Type B pancreatic cell (in vitro differentiated cells): ENCODE measurements around the gene LIX1. TPM values are rescaled to one million over a fixed set of nuclear protein-coding genes. Genes with fewer than 3 reads are reported as not detected.

Source experiments
- DNase-seq: peaks from one replicate; pipeline ENCODE4 v3.0.0; 2021; ENCODE audit warnings: mixed read lengths; ENCODE audit not compliant: unreplicated experiment; ENCODE audit errors: extremely low spot score
- H3K27ac Mint-ChIP-seq: 2 replicates; pipeline ENCODE4 v1.8.0; 2021; ENCODE audit warnings: mild to moderate bottlenecking, mixed read lengths
- H3K27me3 Mint-ChIP-seq: 2 replicates; pipeline ENCODE4 v1.8.0; 2021; ENCODE audit warnings: mixed read lengths
- H3K36me3 Mint-ChIP-seq: 2 replicates; pipeline ENCODE4 v1.8.0; 2021; ENCODE audit warnings: mixed read lengths
- H3K4me1 Mint-ChIP-seq: one replicate; pipeline ENCODE4 v1.8.0; 2021; ENCODE audit warnings: mixed read lengths; ENCODE audit not compliant: unreplicated experiment
- H3K4me3 Mint-ChIP-seq: 2 replicates; pipeline ENCODE4 v1.8.0; 2021; ENCODE audit warnings: mild to moderate bottlenecking, mixed read lengths
- H3K9me3 Mint-ChIP-seq: 2 replicates; pipeline ENCODE4 v1.8.0; 2021; ENCODE audit warnings: mixed read lengths
- total RNA-seq: library from RNA; stranded (reverse); gene quantifications from 2 replicates; pipeline ENCODE4 v1.2.1, GENCODE V29; 2021; ENCODE audit warnings: low replicate concordance
- TF ChIP-seq, protein P1 (sequence below): fragments of 200-600 bp; sonication (generic); conservative IDR thresholded peaks from 2 replicates; pipeline ENCODE4 v1.5.0; 2021; ENCODE audit warnings: antibody characterized with exemption, mild to moderate bottlenecking

LIX1 gene
- total RNA-seq, 1 donor from 2014 or later: 27.4 TPM

DNA sequence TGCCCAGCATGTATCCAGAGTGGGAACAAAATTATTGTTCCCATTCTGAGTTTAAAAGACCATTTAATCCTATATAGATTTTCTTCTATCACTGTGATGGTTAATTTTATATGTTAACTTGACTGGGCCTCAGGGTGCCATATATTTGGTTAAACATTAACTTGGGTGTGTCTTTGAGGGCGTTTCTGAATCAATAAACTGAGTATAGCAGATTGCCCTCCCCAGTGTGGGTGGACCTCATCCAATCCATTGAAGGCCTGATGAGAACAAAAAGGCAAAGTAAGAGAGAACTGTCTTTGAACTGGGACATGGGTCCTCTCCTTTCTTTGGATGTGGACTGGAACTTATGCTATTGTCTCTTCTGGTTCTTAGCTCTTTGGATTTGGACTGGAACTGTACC lies 23.3 kb upstream of the LIX1 start:
- no peak for DNase-seq
- Mint-ChIP-seq H3K27me3 (no peaks in the 10 kb centered on the region), H3K4me3 (no peak overlapping the region), H3K36me3 (peaks cover 18% of the 10 kb centered on the region), H3K4me1 (peaks cover 9% of the 10 kb centered on the region), H3K27ac (no peak overlapping the region), H3K9me3 (no peaks in the 10 kb centered on the region)
- TF ChIP-seq, protein P1, sequence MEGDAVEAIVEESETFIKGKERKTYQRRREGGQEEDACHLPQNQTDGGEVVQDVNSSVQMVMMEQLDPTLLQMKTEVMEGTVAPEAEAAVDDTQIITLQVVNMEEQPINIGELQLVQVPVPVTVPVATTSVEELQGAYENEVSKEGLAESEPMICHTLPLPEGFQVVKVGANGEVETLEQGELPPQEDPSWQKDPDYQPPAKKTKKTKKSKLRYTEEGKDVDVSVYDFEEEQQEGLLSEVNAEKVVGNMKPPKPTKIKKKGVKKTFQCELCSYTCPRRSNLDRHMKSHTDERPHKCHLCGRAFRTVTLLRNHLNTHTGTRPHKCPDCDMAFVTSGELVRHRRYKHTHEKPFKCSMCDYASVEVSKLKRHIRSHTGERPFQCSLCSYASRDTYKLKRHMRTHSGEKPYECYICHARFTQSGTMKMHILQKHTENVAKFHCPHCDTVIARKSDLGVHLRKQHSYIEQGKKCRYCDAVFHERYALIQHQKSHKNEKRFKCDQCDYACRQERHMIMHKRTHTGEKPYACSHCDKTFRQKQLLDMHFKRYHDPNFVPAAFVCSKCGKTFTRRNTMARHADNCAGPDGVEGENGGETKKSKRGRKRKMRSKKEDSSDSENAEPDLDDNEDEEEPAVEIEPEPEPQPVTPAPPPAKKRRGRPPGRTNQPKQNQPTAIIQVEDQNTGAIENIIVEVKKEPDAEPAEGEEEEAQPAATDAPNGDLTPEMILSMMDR: no peak

DNA sequence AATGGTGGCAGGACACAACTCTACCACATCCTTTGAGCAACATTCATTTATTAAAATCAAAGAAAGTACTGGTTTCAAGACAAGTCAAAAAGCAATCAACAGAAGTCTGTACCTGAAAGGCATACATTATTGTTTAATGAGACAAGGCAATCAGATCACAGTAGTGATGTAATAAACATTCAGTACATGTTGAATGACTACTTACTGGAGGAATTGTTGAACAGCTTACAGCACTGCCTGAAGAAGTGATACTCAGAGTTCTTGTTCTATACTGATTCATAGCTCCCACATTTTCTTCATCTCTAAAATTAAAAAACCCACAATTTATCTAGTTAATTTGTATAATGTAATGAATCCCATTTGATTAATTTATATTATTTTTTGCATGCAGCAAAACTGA lies 22.4 kb upstream of the LIX1 start:
- Mint-ChIP-seq H3K27ac (no peak overlapping the region), H3K4me3 (no peak overlapping the region), H3K36me3 (peaks cover 21% of the 10 kb centered on the region), H3K4me1 (peaks cover 9% of the 10 kb centered on the region), H3K27me3 (no peaks in the 10 kb centered on the region), H3K9me3 (no peaks in the 10 kb centered on the region)
- TF ChIP-seq, protein P1: no peak
- no peak for DNase-seq

DNA sequence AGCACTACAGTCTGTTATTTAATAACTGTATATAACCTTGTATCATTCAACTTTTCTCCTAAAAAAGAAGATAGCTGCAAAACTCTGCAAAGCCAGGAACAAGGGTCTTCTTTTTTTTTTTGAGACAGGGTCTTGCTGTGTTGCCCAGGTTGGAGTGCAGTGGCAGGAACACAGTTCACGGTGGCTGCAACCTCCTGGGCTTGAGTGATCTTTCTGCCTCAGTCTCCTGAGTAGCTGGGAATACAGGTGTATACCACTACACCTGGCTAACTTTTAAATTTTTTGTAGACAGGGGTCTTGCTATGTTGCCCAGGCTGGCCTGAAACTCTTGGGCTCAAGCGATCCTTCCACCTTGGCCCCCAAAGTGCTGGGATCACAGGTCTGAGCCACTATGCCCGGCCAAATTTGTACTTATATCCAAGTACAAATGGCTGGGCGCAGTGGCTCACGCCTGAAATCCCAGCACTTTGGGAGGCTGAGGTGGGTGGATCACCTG lies 21.4 kb upstream of the LIX1 start:
- Mint-ChIP-seq H3K4me3 (no peak overlapping the region), H3K4me1 (peaks cover 9% of the 10 kb centered on the region), H3K27me3 (no peaks in the 10 kb centered on the region), H3K27ac (no peak overlapping the region), H3K9me3 (no peaks in the 10 kb centered on the region), H3K36me3 (peaks cover 23% of the 10 kb centered on the region)
- TF ChIP-seq, protein P1: no peak
- no peak for DNase-seq

DNA sequence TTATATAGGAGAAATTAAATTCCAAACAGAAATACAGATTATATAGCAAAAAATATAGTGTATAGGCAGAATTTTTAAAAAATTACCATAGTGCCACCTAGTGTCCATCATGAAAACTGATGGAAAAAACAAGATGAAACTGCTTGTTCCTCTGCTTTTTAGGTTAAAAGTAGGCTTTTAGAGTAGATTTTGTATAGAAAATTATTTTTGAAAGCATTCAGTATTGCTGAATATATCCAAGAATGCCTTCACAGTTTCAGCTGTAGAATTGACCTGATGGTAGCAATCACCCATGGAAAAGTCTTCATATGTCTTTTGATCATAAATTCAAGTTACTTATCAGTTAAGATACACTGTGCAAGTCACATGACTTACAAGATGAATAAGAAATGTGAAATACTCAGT lies 21.0 kb upstream of the LIX1 start:
- Mint-ChIP-seq H3K36me3 (peaks cover 23% of the 10 kb centered on the region), H3K9me3 (no peaks in the 10 kb centered on the region), H3K4me1 (peaks cover 9% of the 10 kb centered on the region), H3K27me3 (no peaks in the 10 kb centered on the region), H3K4me3 (no peak overlapping the region), H3K27ac (no peak overlapping the region)
- no peak for DNase-seq
- TF ChIP-seq, protein P1: peak; percentile 85

DNA sequence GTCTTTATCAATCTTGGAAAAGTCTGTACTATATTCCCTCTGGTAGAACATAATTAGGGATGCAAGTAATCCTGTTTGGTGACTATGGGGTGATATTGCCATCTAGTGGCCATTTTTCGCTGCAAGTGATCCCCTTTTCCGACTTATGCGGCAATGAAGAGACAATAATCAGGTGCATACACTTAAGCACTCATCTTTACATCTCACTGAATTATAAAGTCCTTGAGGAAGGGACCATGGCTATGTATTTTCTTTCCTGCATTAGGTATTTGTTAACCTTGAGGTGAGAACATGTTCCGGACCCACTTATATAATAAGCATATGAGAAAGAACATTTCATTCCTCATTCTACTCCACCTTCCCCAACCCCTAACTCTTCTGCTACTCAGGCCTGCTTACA lies 19.6 kb upstream of the LIX1 start:
- Mint-ChIP-seq H3K4me3 (no peak overlapping the region), H3K36me3 (peaks cover 26% of the 10 kb centered on the region), H3K27me3 (no peaks in the 10 kb centered on the region), H3K4me1 (peaks cover 5% of the 10 kb centered on the region), H3K9me3 (peaks cover 8% of the 10 kb centered on the region), H3K27ac (no peak overlapping the region)
- no peak for DNase-seq
- TF ChIP-seq, protein P1: peak; percentile 94

DNA sequence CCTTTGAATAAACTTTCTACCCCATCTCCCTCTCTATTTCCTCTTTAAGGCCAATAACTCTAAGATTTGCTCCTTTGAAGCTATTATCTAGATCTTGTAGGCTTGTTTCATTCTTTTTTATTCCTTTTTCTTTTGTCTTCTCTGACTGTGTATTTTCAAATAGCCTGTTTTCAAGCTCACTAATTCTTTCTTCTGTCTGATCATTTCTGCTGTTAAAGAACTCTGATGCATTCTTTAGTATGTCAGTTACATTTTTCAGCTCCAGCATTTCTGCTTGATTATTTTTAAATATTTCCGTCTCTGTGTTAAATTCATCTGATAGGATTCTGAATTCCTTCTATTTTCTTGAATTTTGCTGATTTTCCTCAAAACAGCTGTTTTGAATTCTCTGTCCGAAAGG lies 15.3 kb upstream of the LIX1 start:
- Mint-ChIP-seq H3K9me3 (peaks cover 8% of the 10 kb centered on the region), H3K4me3 (no peak overlapping the region)

More for the DNA sequence above, 15.3 kb upstream of the LIX1 start:
- TF ChIP-seq, protein P1: no peak
- Mint-ChIP-seq H3K4me1 (peaks cover 5% of the 10 kb centered on the region), H3K27ac (no peak overlapping the region), H3K27me3 (no peaks in the 10 kb centered on the region), H3K36me3 (peaks cover 18% of the 10 kb centered on the region)
- DNase-seq: no peak
